GM19193 (cell line): ENCODE data around the gene KSR2.

Source experiments
- POLR2A ChIP-seq: IDR thresholded peaks from 4 replicates; pipeline ENCODE4 v1.6.1; 2011; ENCODE audit not compliant: insufficient read depth, insufficient read length; ENCODE audit errors: extremely low read depth

Gene KSR2

GRCh38 chr12:117583677-117584225, 385.0 kb downstream of the KSR2 start:
- TF ChIP-seq POLR2A: no peak

DNA sequence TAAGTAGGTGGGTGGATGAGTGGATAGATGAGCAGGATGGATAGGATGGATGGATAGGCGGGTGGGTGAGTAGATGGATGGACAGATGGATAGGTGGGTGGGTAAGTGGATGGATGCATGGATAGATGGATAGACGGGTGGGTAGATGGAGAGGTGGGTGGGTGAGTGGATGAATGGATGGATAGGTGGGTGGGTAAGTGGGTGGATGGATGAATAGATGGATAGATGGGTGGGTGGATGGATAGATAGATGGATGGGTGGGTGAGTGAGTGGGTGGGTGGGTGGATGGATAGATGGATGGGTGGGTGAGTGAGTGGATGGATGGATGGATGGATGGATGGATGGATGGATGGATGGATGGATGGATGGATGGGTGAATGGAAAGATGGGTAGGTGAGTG, 385.7 kb downstream of the KSR2 start:
- TF ChIP-seq POLR2A: no peak

DNA sequence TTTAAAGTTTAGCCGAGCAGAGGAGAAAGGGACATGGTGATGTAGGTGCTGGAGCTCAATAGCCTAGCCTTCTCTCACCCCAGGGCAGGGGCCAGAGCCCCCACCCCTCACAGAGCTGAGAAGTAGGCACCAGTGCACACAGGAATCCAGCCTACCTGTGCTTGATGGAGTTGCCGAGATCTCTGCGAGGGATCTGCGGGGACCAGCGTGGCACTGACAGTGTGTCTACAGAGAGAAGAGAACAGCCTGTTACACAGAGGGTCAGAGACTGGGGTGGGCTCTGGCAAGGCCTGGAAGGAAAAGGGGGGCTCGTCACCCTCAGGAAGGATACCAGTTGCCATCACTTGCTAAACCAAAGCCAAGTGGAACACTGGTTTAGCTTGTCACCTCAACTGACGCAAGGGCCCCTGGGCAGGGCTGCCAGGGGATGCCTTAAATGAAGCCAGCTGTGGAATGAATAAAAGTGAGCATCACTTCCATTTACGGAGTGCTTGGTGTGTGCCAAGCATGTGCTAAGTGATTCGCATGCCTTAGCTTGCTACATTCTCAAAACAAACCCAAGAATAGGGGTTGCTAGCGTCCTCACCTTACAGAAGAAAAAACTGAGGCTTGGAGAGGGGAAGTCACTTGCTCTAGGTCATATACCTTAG, 386.5 kb downstream of the KSR2 start:
- no peak for TF ChIP-seq POLR2A

- no peak for TF ChIP-seq POLR2A
Observed at GRCh38 chr12:117580718-117581062, 388.1 kb downstream of the KSR2 start.

DNA sequence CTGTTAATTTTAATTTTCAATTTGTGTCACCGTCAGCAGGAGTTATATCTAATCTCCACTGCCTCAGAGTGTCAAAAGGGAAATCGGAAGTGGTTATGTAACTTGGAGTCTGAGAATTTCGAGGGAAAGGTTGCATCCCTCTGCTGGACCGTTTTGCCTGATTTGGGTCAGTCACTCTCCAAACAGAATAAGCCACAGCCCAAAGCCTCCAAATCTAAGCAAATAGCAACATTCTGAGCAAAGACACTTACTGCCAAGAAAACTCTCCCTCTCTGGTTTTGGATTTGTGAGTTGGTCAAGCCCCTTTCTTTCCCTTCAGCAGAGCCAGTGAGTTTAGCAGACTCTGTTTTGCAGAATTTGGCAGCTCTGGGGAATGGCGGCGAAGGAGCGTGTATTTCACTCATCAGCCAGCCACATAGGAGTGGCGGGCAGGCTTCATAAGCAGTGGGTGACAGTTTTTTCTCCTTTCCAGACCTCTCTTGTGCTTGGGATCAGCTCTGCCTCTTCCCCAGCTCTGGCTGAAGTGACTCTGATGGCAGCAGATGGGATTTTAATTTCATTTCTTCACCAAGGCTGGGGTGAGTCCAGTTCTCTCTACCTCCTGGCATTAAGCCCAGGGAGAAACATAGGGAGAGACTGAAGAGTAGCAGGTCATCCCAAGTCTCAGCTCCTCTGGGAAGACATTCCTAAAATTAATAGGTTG, 388.6 kb downstream of the KSR2 start:
- TF ChIP-seq POLR2A: no peak

- TF ChIP-seq POLR2A: no peak
Observed at GRCh38 chr12:117577122-117577657, 391.6 kb downstream of the KSR2 start.

- no peak for TF ChIP-seq POLR2A
Observed at GRCh38 chr12:117576053-117576452, 392.7 kb downstream of the KSR2 start.

GRCh38 chr12:117574655-117575054, 394.1 kb downstream of the KSR2 start:
- no peak for TF ChIP-seq POLR2A

DNA sequence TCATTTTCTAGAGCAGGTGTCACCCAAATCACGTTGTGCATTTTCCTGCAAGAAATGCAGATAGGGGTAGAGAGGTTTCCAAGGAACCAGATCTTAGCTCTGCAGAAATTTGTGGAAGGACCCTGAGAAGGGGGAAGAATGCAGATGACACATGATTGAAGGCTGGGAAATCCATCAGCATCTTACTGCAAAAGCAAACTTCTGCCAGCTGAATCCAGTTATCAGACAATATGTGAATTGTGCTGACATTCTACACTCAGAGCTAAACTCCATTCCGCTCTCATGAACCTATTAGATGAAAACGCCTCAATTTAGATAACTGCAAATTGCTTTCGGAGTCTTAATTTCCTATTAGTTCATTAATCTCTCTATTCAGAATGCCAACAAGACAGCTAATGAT, 396.0 kb downstream of the KSR2 start:
- TF ChIP-seq POLR2A: no peak

DNA sequence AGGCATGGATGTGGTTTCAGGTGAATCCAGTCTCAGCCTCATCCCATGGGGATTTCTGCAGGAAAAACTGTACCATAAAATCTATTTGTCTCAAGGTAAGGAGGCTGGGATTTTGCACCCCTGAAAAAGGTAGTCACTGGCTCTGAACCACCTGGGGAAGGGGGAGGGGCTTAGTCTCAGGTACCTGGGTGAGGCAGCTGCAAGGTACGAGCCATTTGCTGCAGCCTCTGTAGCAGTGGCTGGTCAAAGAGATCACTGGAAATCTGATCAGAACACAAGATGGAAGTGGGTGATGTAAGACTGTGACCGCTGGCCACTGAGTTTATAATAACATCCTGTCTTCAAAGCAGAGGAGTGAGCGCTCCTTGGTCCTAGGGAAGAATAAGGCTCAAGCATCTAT, 397.5 kb downstream of the KSR2 start:
- no peak for TF ChIP-seq POLR2A

DNA sequence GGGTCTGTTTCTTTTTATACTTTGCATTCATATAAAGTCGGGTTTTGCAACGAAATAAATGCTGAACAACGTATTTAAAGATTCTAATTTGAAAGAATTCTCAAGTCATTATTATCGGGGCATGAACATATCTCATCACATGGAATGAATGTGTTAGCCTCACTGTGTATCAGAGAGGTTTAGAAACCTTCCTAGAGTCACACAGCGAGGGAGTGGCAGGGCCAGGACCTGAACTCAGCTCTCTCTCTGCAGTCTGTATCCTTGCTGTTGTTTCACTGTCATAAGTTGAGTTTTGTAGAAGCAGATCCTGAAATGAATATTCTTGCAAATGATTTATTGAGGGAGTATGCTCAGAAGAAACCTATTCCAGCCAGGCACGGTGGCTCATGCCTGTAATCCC, 398.2 kb downstream of the KSR2 start:
- TF ChIP-seq POLR2A: no peak

GRCh38 chr12:117567644-117568216, 401.1 kb downstream of the KSR2 start:
- TF ChIP-seq POLR2A: no peak

GRCh38 chr12:117564881-117565280, 403.9 kb downstream of the KSR2 start:
- TF ChIP-seq POLR2A: no peak

GRCh38 chr12:117563706-117564105, 405.1 kb downstream of the KSR2 start:
- TF ChIP-seq POLR2A: no peak

GRCh38 chr12:117563007-117563406, 405.8 kb downstream of the KSR2 start:
- no peak for TF ChIP-seq POLR2A

DNA sequence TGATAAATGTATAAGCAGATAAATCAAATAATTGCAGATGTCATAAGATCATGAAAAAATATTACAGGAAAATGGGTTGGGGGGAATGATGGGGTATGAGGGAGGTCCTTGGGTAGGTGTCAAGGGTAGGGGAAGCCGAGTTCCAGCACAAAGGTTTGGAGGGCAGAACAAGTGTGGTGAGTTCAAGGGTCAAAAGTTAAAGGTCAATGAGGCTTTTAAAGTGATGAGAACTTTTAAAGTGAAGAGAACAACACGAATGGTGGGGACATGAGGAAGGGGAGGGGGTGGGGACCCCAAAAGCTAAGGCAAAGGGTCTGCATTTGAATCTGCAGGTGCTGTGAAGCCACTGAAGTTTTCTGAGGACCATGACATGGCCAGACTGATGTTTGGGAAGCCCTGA, 406.8 kb downstream of the KSR2 start:
- TF ChIP-seq POLR2A: no peak

- no peak for TF ChIP-seq POLR2A
Observed at GRCh38 chr12:117559978-117560377, 408.8 kb downstream of the KSR2 start.

- TF ChIP-seq POLR2A: no peak
Observed at GRCh38 chr12:117555889-117556288, 412.9 kb downstream of the KSR2 start.
